GM12878 (cell line): ENCODE data around the gene C17orf50. TPM values are rescaled to one million over a fixed set of nuclear protein-coding genes. Genes with fewer than 3 reads are reported as not detected.

ENCODE experiments used
- ATAC-seq: fragments of 200-7000 bp; cut with Tn5 transposase; 3 replicates; pipeline ENCODE4 v1.9.1; 2020; ENCODE audit warnings: mild to moderate bottlenecking, moderate library complexity
- BruUV-seq: library from RNA; stranded (reverse); fragments of 400-500 nt; replicated peaks from 2 replicates; lab custom pipeline; 2021; lab: Mats Ljungman, UMichigan
- CTCF ChIA-PET: fragments of 300-600 bp; sonication (Branson Sonifier 250); formaldehyde crosslinking; extraction: SDS; loops from one replicate; lab custom pipeline; 2021; ENCODE audit warnings: inconsistent platforms; lab: Yijun Ruan, JAX
- POLR2A ChIA-PET: fragments of 350-600 bp; formaldehyde crosslinking; extraction: SDS; loops from one replicate; lab custom pipeline; 2021; ENCODE audit warnings: inconsistent platforms; lab: Charles Lee
- RAD21 ChIA-PET: fragments of 300-600 bp; sonication (Branson Sonifier 250); formaldehyde crosslinking; loops from one replicate; lab custom pipeline; 2023; ENCODE audit warnings: antibody characterized with exemption; ENCODE audit not compliant: unreplicated experiment; lab: Charles Lee
- SMC1A ChIA-PET: fragments of 300-600 bp; sonication (Branson Sonifier 250); formaldehyde crosslinking; loops from one replicate; lab custom pipeline; 2023; ENCODE audit not compliant: unreplicated experiment, uncharacterized antibody; lab: Charles Lee
- DNase-seq: peaks from one replicate; pipeline ENCODE4 v3.0.0-alpha.2; 2011; ENCODE audit warnings: low read depth, low spot score
- FAIRE-seq: peaks from 3 replicates; lab custom pipeline; 2011; peaks lifted over from hg19 to GRCh38; lab: Jason Lieb, UNC
- H2AFZ ChIP-seq: 2 replicates; pipeline ENCODE4 v1.6.0; 2011; ENCODE audit warnings: low read depth, low read length, control low read depth; ENCODE audit not compliant: control insufficient read depth
- H3K27ac ChIP-seq: 2 replicates; pipeline ENCODE4 v1.5.1; 2011; ENCODE audit warnings: control low read depth; ENCODE audit not compliant: control insufficient read depth, insufficient read depth
- H3K27me3 ChIP-seq, 2 experiments: replicated peaks in 1 of 2; 2 replicates each; pipeline versions ENCODE4 v1.6.0 to v1.6.1; 2011; ENCODE audit warnings: low read length in 1 of 2; ENCODE audit not compliant: control insufficient read depth in 2 of 2, insufficient read depth in 2 of 2
- H3K36me3 ChIP-seq, 2 experiments: 2 replicates each; pipeline ENCODE4 v1.5.1; 2011; ENCODE audit warnings: low read length in 1 of 2; ENCODE audit not compliant: control insufficient read depth in 2 of 2, insufficient read depth in 2 of 2
- H3K4me1 ChIP-seq: 2 replicates; pipeline ENCODE4 v1.6.1; 2011; ENCODE audit warnings: mild to moderate bottlenecking, low read length, moderate library complexity, mixed read lengths; ENCODE audit not compliant: control insufficient read depth, insufficient read depth
- H3K4me2 ChIP-seq: 2 replicates; pipeline ENCODE4 v1.6.0; 2011; ENCODE audit warnings: control low read depth; ENCODE audit not compliant: control insufficient read depth, insufficient read depth
- H3K4me3 ChIP-seq: fragments of 200-600 bp; sonication (generic); 2 replicates; pipeline ENCODE4 v1.5.1; 2016
- H3K79me2 ChIP-seq: 2 replicates; pipeline ENCODE4 v1.6.0; 2011; ENCODE audit warnings: low read length; ENCODE audit not compliant: control insufficient read depth, insufficient read depth
- H3K9ac ChIP-seq: 2 replicates; pipeline ENCODE4 v1.8.0; 2011; ENCODE audit warnings: low read length, control low read depth, mixed read lengths; ENCODE audit not compliant: control insufficient read depth, insufficient read depth
- H3K9me3 ChIP-seq: replicated peaks from 3 replicates; pipeline ENCODE4 v1.5.1; 2011; ENCODE audit warnings: mild to moderate bottlenecking, low read length; ENCODE audit not compliant: control insufficient read depth, insufficient read depth
- H4K20me1 ChIP-seq: 2 replicates; pipeline ENCODE4 v1.6.0; 2011; ENCODE audit not compliant: control insufficient read depth, insufficient read depth
- BCL11A ChIP-seq: IDR thresholded peaks from 2 replicates; pipeline ENCODE4 v1.6.1; 2011; ENCODE audit warnings: low read depth, low read length
- CHD2 ChIP-seq: IDR thresholded peaks from 2 replicates; pipeline ENCODE4 v1.6.1; 2011; ENCODE audit warnings: low read depth, low read length, improper control_type of control experiment, borderline replicate concordance
- LARP7 ChIP-seq: fragments of 450-650 bp; IDR thresholded peaks from 2 replicates; pipeline ENCODE4 v1.6.1; 2017; ENCODE audit warnings: mild to moderate bottlenecking
- POLR2AphosphoS5 ChIP-seq: IDR thresholded peaks from 2 replicates; pipeline ENCODE4 v1.6.1; 2011; ENCODE audit warnings: mild to moderate bottlenecking, low read length, inconsistent platforms
- SMAD1 ChIP-seq: fragments of 450-650 bp; IDR thresholded peaks from 2 replicates; pipeline ENCODE4 v1.6.1; 2018; ENCODE audit warnings: mild to moderate bottlenecking, low read depth; ENCODE audit not compliant: partially characterized antibody
- STAT3 ChIP-seq: IDR thresholded peaks from 2 replicates; pipeline ENCODE4 v1.6.1; 2011; ENCODE audit warnings: low read depth, low read length, improper control_type of control experiment
- SUPT20H ChIP-seq: IDR thresholded peaks from 2 replicates; pipeline ENCODE4 v1.6.1; 2011; ENCODE audit warnings: low read depth, mild to moderate bottlenecking, low read length, moderate library complexity, borderline replicate concordance; ENCODE audit not compliant: control insufficient read depth
- TAF1 ChIP-seq: IDR thresholded peaks from 2 replicates; pipeline ENCODE4 v1.6.1; 2011; ENCODE audit warnings: mild to moderate bottlenecking, low read depth, low read length, borderline replicate concordance
- TCF12 ChIP-seq: IDR thresholded peaks from 2 replicates; pipeline ENCODE4 v1.6.1; 2011; ENCODE audit warnings: low read depth, mild to moderate bottlenecking, low read length
- TCF7 ChIP-seq: IDR thresholded peaks from 2 replicates; pipeline ENCODE4 v1.6.1; 2014; ENCODE audit warnings: antibody characterized with exemption, borderline replicate concordance
- WGBS: methylation state at CpG from one replicate; pipeline ENCODE4 v1.1.6; 2016; ENCODE audit warnings: low lambda C conversion rate; ENCODE audit not compliant: insufficient replicate concordance, insufficient coverage; ENCODE audit errors: missing lambda C conversion rate; 5-methylcytosine and 5-hydroxymethylcytosine counted together
- in situ Hi-C: fragments of 300-500 bp; cut with MboI; formaldehyde crosslinking; loops from 9 replicates; pipeline ENCODE4 v1.14.3; 2018; ENCODE audit warnings: mixed read lengths
- intact Hi-C: fragments of 100-400 bp; cut with micrococcal nuclease; formaldehyde crosslinking; loops from one replicate; pipeline ENCODE4 v1.14.2; 2022; ENCODE audit not compliant: unreplicated experiment
- polyA plus RNA-seq, 11 experiments: library from polyadenylated mRNA; depleted of rRNA in 4 of 11; unstranded in 6 of 11; stranded (reverse) in 5 of 11; fragments of >200 nt; fragmentation: Nextera tagmentation in 4 of 11; fragmentation: Illumina TruSeq in 1 of 11; extraction: Ambion mirVana in 4 of 11; extraction: Trizol in 1 of 11; gene quantifications; 1 replicate in 1 of 11; 2 replicates in 10 of 11; pipeline versions ENCODE4 v1.2.1 to v1.2.3, GENCODE V29; 2011 to 2016; ENCODE audit warnings: inconsistent platforms in 2 of 11, missing spikeins in 2 of 11, low read depth in 1 of 11
- total RNA-seq, 4 experiments: library from RNA; depleted of rRNA in 3 of 4; stranded (reverse); fragments of >200 nt in 3 of 4; fragmentation: Illumina TruSeq in 1 of 4; extraction: Trizol in 1 of 4; gene quantifications; 2 replicates each; pipeline versions ENCODE4 v1.2.1 to v1.2.3, GENCODE V29; 2013 to 2021
- TF ChIP-seq, protein P1 (sequence below): IDR thresholded peaks from 2 replicates; pipeline ENCODE4 v1.6.1; 2011; ENCODE audit warnings: low read depth, low read length, improper control_type of control experiment, borderline replicate concordance

C17orf50 gene
- total and polyA plus RNA-seq, 10 of the 15 experiments (the other 5 are each of a cell fraction or from before 2014, with no cell fraction given): 0.16 TPM; not detected in 9

DNA sequence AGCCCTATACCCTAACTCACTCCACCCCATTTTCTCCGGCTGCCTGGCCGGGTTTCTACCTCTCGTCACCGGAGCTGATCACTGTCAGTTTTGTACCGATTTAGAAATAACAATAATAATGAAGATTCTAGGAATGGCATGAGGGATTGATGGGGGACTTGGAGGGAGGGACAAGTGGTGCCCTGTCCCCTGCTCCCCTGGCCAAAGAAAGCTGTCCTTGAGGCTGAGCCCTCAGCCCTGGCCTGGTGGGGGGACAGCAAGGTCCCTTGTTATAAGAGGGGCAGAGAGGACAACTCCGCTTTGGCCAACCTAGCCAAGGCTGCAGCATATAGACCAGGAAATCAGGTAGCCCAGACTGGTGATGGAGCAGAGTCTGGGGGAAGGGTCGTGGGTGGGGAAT, 18.2 kb upstream of the C17orf50 start:
- in situ Hi-C loops (loop anchor here (10.0 kb wide), 1 partner anchor 578 kb away; no protein-coding TSS in a partner anchor), intact Hi-C loops (loop anchor here (10.0 kb wide), 1 partner anchor 1318 kb away; no protein-coding TSS in a partner anchor)
- Histone ChIP-seq H3K27me3 (peaks cover 2 to 3% of the 10 kb centered on the region in 2 experiments; a peak in 2 of 4 replicates), H3K9ac (no peak overlapping the region), H3K27ac (no peak overlapping the region), H3K4me2 (no peak overlapping the region), H2AFZ (no peak overlapping the region), H3K4me3 (no peak overlapping the region), H3K4me1 (no peaks in the 10 kb centered on the region), H4K20me1 (no peaks in the 10 kb centered on the region), H3K79me2 (no peaks in the 10 kb centered on the region), H3K36me3 (no peaks in the 10 kb centered on the region), H3K9me3 (no peaks in the 10 kb centered on the region)
- WGBS: 37% methylated on average over 7 of the region's 7 CpGs
- ChIA-PET POLR2A (no interaction called here), SMC1A (no interaction called here), RAD21 (no interaction called here), CTCF (no interaction called here)
- ATAC-seq (no peak), FAIRE-seq (no peak), DNase-seq (no peak)
- TF ChIP-seq SUPT20H (no peak), CHD2 (no peak), BCL11A (no peak), TAF1 (no peak), TCF7 (no peak), POLR2AphosphoS5 (no peak), SMAD1 (no peak), STAT3 (no peak), LARP7 (no peak), TCF12 (no peak)
- TF ChIP-seq, protein P1, sequence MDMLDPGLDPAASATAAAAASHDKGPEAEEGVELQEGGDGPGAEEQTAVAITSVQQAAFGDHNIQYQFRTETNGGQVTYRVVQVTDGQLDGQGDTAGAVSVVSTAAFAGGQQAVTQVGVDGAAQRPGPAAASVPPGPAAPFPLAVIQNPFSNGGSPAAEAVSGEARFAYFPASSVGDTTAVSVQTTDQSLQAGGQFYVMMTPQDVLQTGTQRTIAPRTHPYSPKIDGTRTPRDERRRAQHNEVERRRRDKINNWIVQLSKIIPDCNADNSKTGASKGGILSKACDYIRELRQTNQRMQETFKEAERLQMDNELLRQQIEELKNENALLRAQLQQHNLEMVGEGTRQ: no peak
- no TSS peak for BruUV-seq
